OCI-LY7 (cell line): Measurements from ENCODE around the gene MAB21L1. TPM values are rescaled to one million over a fixed set of nuclear protein-coding genes. Genes with fewer than 3 reads are reported as not detected.

Experiments used
- BruUV-seq: library from RNA; stranded (reverse); fragments of 400-500 nt; replicated peaks from 2 replicates; lab custom pipeline; 2021; lab: Mats Ljungman, UMichigan
- CTCF ChIA-PET: fragments of 300-600 bp; sonication (Branson Sonifier 250); formaldehyde crosslinking; loops from one replicate; lab custom pipeline; 2022; ENCODE audit warnings: antibody characterized with exemption; ENCODE audit not compliant: unreplicated experiment; lab: Charles Lee
- POLR2A ChIA-PET: fragments of 300-600 bp; sonication (Branson Sonifier 250); formaldehyde crosslinking; loops from one replicate; lab custom pipeline; 2022; ENCODE audit warnings: antibody characterized with exemption; lab: Charles Lee
- DNase-seq: peaks from one replicate; pipeline ENCODE4 v3.0.0-alpha.2; 2015; ENCODE audit warnings: low spot score
- H2AFZ ChIP-seq: fragments of 200-600 bp; sonication (generic), shearing (Covaris generic); 2 replicates; pipeline ENCODE4 v1.6.1; 2014; ENCODE audit warnings: mild to moderate bottlenecking, antibody characterized with exemption, low read length, moderate library complexity
- H3K27ac ChIP-seq: fragments of 200-600 bp; sonication (generic); 2 replicates; pipeline ENCODE4 v1.5.1; 2014; ENCODE audit warnings: mixed run types, low read depth, mild to moderate bottlenecking, moderate library complexity, low read length, inconsistent platforms; ENCODE audit not compliant: poor library complexity, severe bottlenecking
- H3K36me3 ChIP-seq: fragments of 200-600 bp; sonication (generic); 2 replicates; pipeline ENCODE4 v1.6.1; 2014; ENCODE audit warnings: mild to moderate bottlenecking, antibody characterized with exemption, low read length, moderate library complexity, mixed read lengths; ENCODE audit not compliant: insufficient read depth
- H3K4me1 ChIP-seq: fragments of 200-600 bp; sonication (generic); 2 replicates; pipeline ENCODE4 v1.5.1; 2014; ENCODE audit warnings: mild to moderate bottlenecking, low read length; ENCODE audit not compliant: insufficient read depth, poor library complexity, severe bottlenecking
- H3K4me2 ChIP-seq: fragments of 200-600 bp; sonication (generic); 2 replicates; pipeline ENCODE4 v1.6.1; 2014; ENCODE audit warnings: mild to moderate bottlenecking, low read length
- H3K4me3 ChIP-seq: fragments of 200-600 bp; sonication (generic); 2 replicates; pipeline ENCODE4 v1.5.1; 2014; ENCODE audit warnings: mild to moderate bottlenecking, low read depth, low read length; ENCODE audit not compliant: poor library complexity, severe bottlenecking
- H3K79me2 ChIP-seq: fragments of 200-600 bp; sonication (generic); 2 replicates; pipeline ENCODE4 v1.6.1; 2016; ENCODE audit warnings: low read depth, mild to moderate bottlenecking, low read length, moderate library complexity, mixed read lengths; ENCODE audit not compliant: insufficient read depth
- H3K9me2 ChIP-seq: fragments of 200-600 bp; sonication (generic); 2 replicates; pipeline ENCODE4 v1.6.1; 2016; ENCODE audit warnings: mild to moderate bottlenecking, low read length, mixed read lengths; ENCODE audit not compliant: insufficient read depth
- H3K9me3 ChIP-seq: fragments of 200-600 bp; sonication (generic); 2 replicates; pipeline ENCODE4 v1.6.1; 2014; ENCODE audit warnings: mild to moderate bottlenecking, mixed run types, low read length, mixed read lengths
- H4K20me1 ChIP-seq: fragments of 200-600 bp; sonication (generic); 2 replicates; pipeline ENCODE4 v1.6.1; 2014; ENCODE audit warnings: mild to moderate bottlenecking, antibody characterized with exemption, low read length, moderate library complexity, mixed read lengths; ENCODE audit not compliant: insufficient read depth
- CTCF ChIP-seq: fragments of 200-600 bp; sonication (generic); conservative IDR thresholded peaks from 2 replicates; pipeline ENCODE4 v1.5.1; 2014; ENCODE audit warnings: mild to moderate bottlenecking, antibody characterized with exemption, low read length, moderate library complexity, mixed read lengths
- EZH2phosphoT487 ChIP-seq: fragments of 200-600 bp; sonication (generic); IDR thresholded peaks from 2 replicates; pipeline ENCODE4 v1.6.1; 2018; ENCODE audit warnings: low read depth, borderline replicate concordance, mild to moderate bottlenecking, mixed run types, antibody characterized with exemption, low read length, moderate library complexity, mixed read lengths
- intact Hi-C: fragments of 100-400 bp; cut with micrococcal nuclease; formaldehyde crosslinking; loops from one replicate; pipeline ENCODE4 v1.10.0; 2022; ENCODE audit not compliant: unreplicated experiment
- total RNA-seq, 2 experiments: library from RNA; depleted of rRNA in 1 of 2; stranded (reverse); fragments of >200 nt in 1 of 2; shearing (Covaris generic) in 1 of 2; gene quantifications; 2 replicates each; pipeline ENCODE4 v1.2.3, GENCODE V29; 2014 to 2022

MAB21L1 gene
- total RNA-seq, 2 experiments from 2014 or later = not detected

GRCh38 chr13:35470671-35471661 is 5.5 kb downstream of the MAB21L1 start:
- no peak overlapping the region for H3K27ac ChIP-seq
- no peak overlapping the region for H2AFZ ChIP-seq
- no peaks in the 10 kb centered on the region for H3K9me3 ChIP-seq
- H4K20me1 ChIP-seq = no peaks in the 10 kb centered on the region
- no peak overlapping the region for H3K4me2 ChIP-seq
- H3K79me2 ChIP-seq = no peaks in the 10 kb centered on the region
- H3K9me2 ChIP-seq = no peaks in the 10 kb centered on the region
- no peak overlapping the region for H3K4me3 ChIP-seq
- TF ChIP-seq CTCF = no peak
- no peak for TF ChIP-seq EZH2phosphoT487
- intact Hi-C loops = no loop called here
- BruUV-seq = no TSS peak
- ChIA-PET CTCF (no interaction called here), POLR2A (no interaction called here)
- no peaks in the 10 kb centered on the region for H3K36me3 ChIP-seq
- DNase-seq = no peak
- H3K4me1 ChIP-seq = no peaks in the 10 kb centered on the region

GRCh38 chr13:35469806-35470525 is 6.5 kb downstream of the MAB21L1 start:
- CTCF ChIA-PET = no interaction called here
- no peaks in the 10 kb centered on the region for H4K20me1 ChIP-seq
- no peaks in the 10 kb centered on the region for H3K9me2 ChIP-seq
- TF ChIP-seq CTCF = no peak
- TF ChIP-seq EZH2phosphoT487 = no peak
- H3K27ac ChIP-seq = no peak overlapping the region
- H3K79me2 ChIP-seq = no peaks in the 10 kb centered on the region
- DNase-seq = no peak
- no peaks in the 10 kb centered on the region for H3K4me1 ChIP-seq
- H3K4me3 ChIP-seq = no peak overlapping the region
- no peaks in the 10 kb centered on the region for H3K36me3 ChIP-seq
- BruUV-seq = no TSS peak
- POLR2A ChIA-PET = no interaction called here
- H3K4me2 ChIP-seq = no peak overlapping the region
- H2AFZ ChIP-seq = no peak overlapping the region
- H3K9me3 ChIP-seq = no peaks in the 10 kb centered on the region
- intact Hi-C loops = no loop called here
